T-helper 17 cell (primary cell): ENCODE measurements around the gene MFAP5. TPM values are rescaled to one million over a fixed set of nuclear protein-coding genes. Genes with fewer than 3 reads are reported as not detected.

Experiments
- ATAC-seq: fragments of 150-1000 bp; cut with Tn5 transposase; 2 replicates; pipeline ENCODE4 v1.10.0; 2021; ENCODE audit warnings: mild to moderate bottlenecking, moderate library complexity
- DNase-seq, 3 donors: peaks; one replicate each; pipeline versions ENCODE4 v3.0.0 to v3.0.0-alpha.2; 2020 to 2021
- H3K9me3 ChIP-seq: one replicate; pipeline ENCODE4 v1.7.0; 2013; ENCODE audit warnings: low read length, mild to moderate bottlenecking; ENCODE audit not compliant: control insufficient read depth, poor library complexity, severe bottlenecking
- H3K27ac Mint-ChIP-seq: one replicate; pipeline ENCODE4 v1.8.0; 2022; ENCODE audit warnings: mild to moderate bottlenecking, moderate library complexity, mixed read lengths
- H3K27me3 Mint-ChIP-seq: one replicate; pipeline ENCODE4 v1.8.0; 2022; ENCODE audit warnings: mixed read lengths
- H3K36me3 Mint-ChIP-seq: one replicate; pipeline ENCODE4 v1.8.0; 2022; ENCODE audit warnings: low read depth, mixed read lengths
- H3K4me1 Mint-ChIP-seq: one replicate; pipeline ENCODE4 v1.8.0; 2022; ENCODE audit warnings: mild to moderate bottlenecking, mixed read lengths
- H3K4me3 Mint-ChIP-seq: one replicate; pipeline ENCODE4 v1.8.0; 2022; ENCODE audit warnings: mild to moderate bottlenecking, moderate library complexity, mixed read lengths
- total RNA-seq, 4 donors: library from RNA in 2 of 4; stranded (reverse) in 2 of 4; gene quantifications; one replicate each; pipeline ENCODE4 v1.2.3 and lab custom pipeline; 2022 to 2026

MFAP5 gene
- total RNA-seq (not detected), total RNA-seq (lab: John Stamatoyannopoulos, UW) (0 reads per million in 2 donors)

- Mint-ChIP-seq H3K27me3 (peaks cover 15% of the 10 kb centered on the region), H3K4me1 (no peaks in the 10 kb centered on the region), H3K4me3 (no peak within 1 kb of the TSS), H3K27ac (no peak within 1 kb of the TSS), H3K36me3 (peaks cover 4% of the 10 kb centered on the region)
- ATAC-seq = no peak
- DNase-seq = no peak
- no peaks in the 10 kb centered on the region for H3K9me3 ChIP-seq
These were observed at the start of gene MFAP5 for GRCh38 chr12:8662593-8662992. Gene MFAP5 (minus strand): TSS chr12:8662826. CDS start chr12:8662104, 722 bp downstream.

GRCh38 chr12:8709124-8709830, 46.7 kb upstream of the MFAP5 start:
- no peaks in the 10 kb centered on the region for H3K27me3 Mint-ChIP-seq
- no peak for DNase-seq
- no peak overlapping the region for H3K27ac Mint-ChIP-seq
- no peak for ATAC-seq
- peaks cover 5% of the 10 kb centered on the region for H3K4me1 Mint-ChIP-seq
- H3K9me3 ChIP-seq = no peaks in the 10 kb centered on the region
- no peak overlapping the region for H3K4me3 Mint-ChIP-seq
- peaks cover 4% of the 10 kb centered on the region for H3K36me3 Mint-ChIP-seq

GRCh38 chr12:8702159-8702558, 39.5 kb upstream of the MFAP5 start:
- no peak overlapping the region for H3K4me3 Mint-ChIP-seq
- no peak for ATAC-seq
- H3K27ac Mint-ChIP-seq = no peak overlapping the region
- peaks cover 16% of the 10 kb centered on the region for H3K4me1 Mint-ChIP-seq
- H3K36me3 Mint-ChIP-seq = peaks cover 10% of the 10 kb centered on the region
- no peaks in the 10 kb centered on the region for H3K27me3 Mint-ChIP-seq
- no peaks in the 10 kb centered on the region for H3K9me3 ChIP-seq
- no peak for DNase-seq

- DNase-seq = no peak
- Mint-ChIP-seq H3K36me3 (peaks cover 8% of the 10 kb centered on the region), H3K27ac (no peak overlapping the region), H3K27me3 (no peaks in the 10 kb centered on the region), H3K4me3 (no peak overlapping the region), H3K4me1 (peaks cover 17% of the 10 kb centered on the region)
- ATAC-seq = no peak
- no peaks in the 10 kb centered on the region for H3K9me3 ChIP-seq
These were observed 38.5 kb upstream of the MFAP5 start for GRCh38 chr12:8701046-8701660.

GRCh38 chr12:8699714-8700113, 37.1 kb upstream of the MFAP5 start:
- Mint-ChIP-seq H3K27ac (peak overlapping the region; percentile 85), H3K36me3 (peaks cover 8% of the 10 kb centered on the region), H3K27me3 (no peaks in the 10 kb centered on the region), H3K4me1 (peaks cover 18% of the 10 kb centered on the region), H3K4me3 (peak overlapping the region; percentile 77)
- no peak for ATAC-seq
- H3K9me3 ChIP-seq = no peaks in the 10 kb centered on the region
- no peak for DNase-seq

- ATAC-seq (no peak), DNase-seq (no peak)
- H3K27me3 Mint-ChIP-seq = no peaks in the 10 kb centered on the region
- peak overlapping the region; percentile 93 for H3K4me3 Mint-ChIP-seq
- H3K27ac Mint-ChIP-seq = no peak overlapping the region
- H3K36me3 Mint-ChIP-seq = peaks cover 8% of the 10 kb centered on the region
- peaks cover 18% of the 10 kb centered on the region for H3K4me1 Mint-ChIP-seq
- H3K9me3 ChIP-seq = no peaks in the 10 kb centered on the region
These were observed 36.3 kb upstream of the MFAP5 start for GRCh38 chr12:8698879-8699278.

- Mint-ChIP-seq H3K4me1 (peaks cover 18% of the 10 kb centered on the region), H3K27me3 (no peaks in the 10 kb centered on the region), H3K4me3 (peak overlapping the region; percentile 93), H3K27ac (peak overlapping the region; percentile 75), H3K36me3 (peaks cover 8% of the 10 kb centered on the region)
- no peaks in the 10 kb centered on the region for H3K9me3 ChIP-seq
- ATAC-seq (peak; percentile 57), DNase-seq (peak; percentile 22 to 34 (median 32))
These were observed 35.7 kb upstream of the MFAP5 start for GRCh38 chr12:8698132-8698851.

- Mint-ChIP-seq H3K27ac (peak within 1 kb of the TSS; percentile 75), H3K36me3 (peaks cover 8% of the 10 kb centered on the region)
- no peaks in the 10 kb centered on the region for H3K9me3 ChIP-seq
These were observed 35.0 kb upstream of the MFAP5 start, which contains the start of gene RIMKLB for GRCh38 chr12:8697476-8698131. Gene RIMKLB (plus strand): TSS chr12:8697991. CDS start chr12:8713867, 15,876 bp downstream.

GRCh38 chr12:8697120-8697475, 34.5 kb upstream of the MFAP5 start:
- H3K36me3 Mint-ChIP-seq = peaks cover 8% of the 10 kb centered on the region
- peak; percentile 22 for ATAC-seq
- H3K4me3 Mint-ChIP-seq = peak overlapping the region; percentile 93

More at GRCh38 chr12:8697476-8698131, 35.0 kb upstream of the MFAP5 start, which contains the start of gene RIMKLB:
- peaks cover 18% of the 10 kb centered on the region for H3K4me1 Mint-ChIP-seq
- peak within 1 kb of the TSS; percentile 93 for H3K4me3 Mint-ChIP-seq
- DNase-seq (peak; percentile 60 to 67 (median 62)), ATAC-seq (peak; percentile 88)
- H3K27me3 Mint-ChIP-seq = no peaks in the 10 kb centered on the region

GRCh38 chr12:8696442-8697090, 33.9 kb upstream of the MFAP5 start:
- no peak for DNase-seq
- H3K4me1 Mint-ChIP-seq = peaks cover 23% of the 10 kb centered on the region
- H3K27me3 Mint-ChIP-seq = no peaks in the 10 kb centered on the region
- H3K4me3 Mint-ChIP-seq = peak overlapping the region; percentile 93
- no peak for ATAC-seq
- peak overlapping the region; percentile 75 for H3K27ac Mint-ChIP-seq
- H3K36me3 Mint-ChIP-seq = peaks cover 8% of the 10 kb centered on the region
- no peaks in the 10 kb centered on the region for H3K9me3 ChIP-seq

More at GRCh38 chr12:8697120-8697475, 34.5 kb upstream of the MFAP5 start:
- no peaks in the 10 kb centered on the region for H3K9me3 ChIP-seq
- peaks cover 20% of the 10 kb centered on the region for H3K4me1 Mint-ChIP-seq
- peak overlapping the region; percentile 75 for H3K27ac Mint-ChIP-seq
- DNase-seq = no peak
- no peaks in the 10 kb centered on the region for H3K27me3 Mint-ChIP-seq

GRCh38 chr12:8695116-8695515, 32.5 kb upstream of the MFAP5 start:
- ATAC-seq (no peak), DNase-seq (no peak)
- Mint-ChIP-seq H3K27me3 (no peaks in the 10 kb centered on the region), H3K36me3 (peaks cover 5% of the 10 kb centered on the region), H3K4me1 (peaks cover 20% of the 10 kb centered on the region), H3K27ac (no peak overlapping the region), H3K4me3 (no peak overlapping the region)
- H3K9me3 ChIP-seq = no peaks in the 10 kb centered on the region

- H3K4me1 Mint-ChIP-seq = peaks cover 13% of the 10 kb centered on the region
- H3K4me3 Mint-ChIP-seq = no peak overlapping the region
- no peak overlapping the region for H3K27ac Mint-ChIP-seq
- H3K36me3 Mint-ChIP-seq = no peaks in the 10 kb centered on the region
- no peaks in the 10 kb centered on the region for H3K9me3 ChIP-seq
- peaks cover 5% of the 10 kb centered on the region for H3K27me3 Mint-ChIP-seq
- no peak for ATAC-seq
- DNase-seq = no peak
These were observed 29.9 kb upstream of the MFAP5 start for GRCh38 chr12:8692573-8692972.
